Choroid plexus epithelial cell (primary cell): ENCODE data around the gene TGFBR3.

ENCODE experiments used
- DNase-seq: peaks from one replicate; pipeline ENCODE4 v3.0.0-alpha.2; 2010; ENCODE audit warnings: low read depth
- H3K4me3 ChIP-seq: 2 replicates; pipeline ENCODE4 v1.5.1; 2011; ENCODE audit warnings: low read depth, mild to moderate bottlenecking, control low read depth, low read length, moderate library complexity
- CTCF ChIP-seq: conservative IDR thresholded peaks from 2 replicates; pipeline ENCODE4 v1.5.1; 2011; ENCODE audit warnings: low read depth, mild to moderate bottlenecking, control low read depth, inconsistent platforms, low read length, moderate library complexity

The TGFBR3 gene

GRCh38 chr1:91749788-91750231 is 136.1 kb downstream of the TGFBR3 start:
- no peak overlapping the region for H3K4me3 ChIP-seq
- no peak for TF ChIP-seq CTCF
- DNase-seq, result no peak

GRCh38 chr1:91747666-91748065 is 138.3 kb downstream of the TGFBR3 start:
- no peak for TF ChIP-seq CTCF
- H3K4me3 ChIP-seq, result no peak overlapping the region
- DNase-seq, result no peak

DNA sequence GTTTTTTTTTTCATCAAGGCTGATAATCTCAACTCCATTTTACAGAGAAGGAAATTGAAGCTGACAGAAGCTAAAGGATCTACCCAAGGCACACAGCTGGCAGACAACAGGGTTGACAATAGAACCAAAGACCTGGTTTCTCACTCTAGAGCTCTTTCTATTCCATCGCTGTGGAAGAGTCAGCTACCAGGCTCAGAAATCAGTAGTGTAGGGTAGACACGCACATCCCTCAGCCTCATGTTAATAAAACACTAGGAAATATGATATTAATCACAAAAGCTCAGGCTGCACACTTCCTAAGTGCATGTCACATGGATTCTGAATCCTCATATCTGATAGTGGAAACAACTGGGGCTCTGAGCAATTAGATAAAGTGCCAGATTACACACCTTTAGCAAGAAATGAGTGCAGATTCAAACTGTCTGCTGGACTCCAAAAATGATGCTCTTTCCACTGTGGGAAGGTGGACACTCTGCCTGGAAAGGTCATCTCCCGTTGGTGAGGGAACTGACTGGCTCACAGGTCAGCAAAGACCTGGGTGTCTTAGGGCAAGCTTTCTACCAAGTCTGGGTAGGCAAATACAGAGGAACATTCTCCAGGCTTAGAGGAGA is 139.1 kb downstream of the TGFBR3 start:
- H3K4me3 ChIP-seq, result no peak overlapping the region
- DNase-seq, result no peak
- no peak for TF ChIP-seq CTCF

DNA sequence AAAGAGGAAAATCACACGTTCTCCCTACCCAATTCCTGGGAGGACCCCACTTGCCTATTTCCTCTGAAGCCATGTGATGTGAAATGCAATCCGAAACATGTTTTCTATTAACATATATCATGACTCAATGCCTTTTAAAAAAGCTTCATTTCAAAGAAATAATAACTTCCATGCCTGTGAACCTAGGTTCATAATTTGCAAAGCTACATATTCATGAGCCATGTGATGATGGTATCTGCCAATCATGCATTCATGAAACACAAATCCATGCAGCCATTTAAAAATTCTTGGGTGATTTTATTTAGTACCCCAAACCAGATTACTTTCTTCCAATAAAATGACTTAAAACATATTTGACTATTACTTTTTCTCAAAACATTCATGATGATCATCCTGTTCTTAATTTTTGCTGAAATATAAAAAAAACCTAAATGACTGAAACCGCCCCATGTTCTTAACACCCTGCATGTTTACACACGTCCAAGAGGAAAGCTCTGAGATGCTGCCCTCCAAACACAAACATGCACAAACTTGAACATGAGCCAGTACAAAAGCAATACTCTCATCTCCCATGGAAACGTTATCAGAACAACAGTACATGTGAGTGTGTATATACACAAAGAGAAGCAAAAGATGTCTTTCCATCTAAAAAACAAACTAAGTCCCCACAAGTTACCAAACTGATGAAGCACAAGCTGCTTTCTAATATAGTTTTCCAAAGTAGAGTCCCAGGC is 140.1 kb downstream of the TGFBR3 start:
- DNase-seq, result peak; percentile 29
- no peak for TF ChIP-seq CTCF
- no peak overlapping the region for H3K4me3 ChIP-seq

- peak; percentile 28 for TF ChIP-seq CTCF
- peak; percentile 55 for DNase-seq
- H3K4me3 ChIP-seq, result no peak overlapping the region
Measured at GRCh38 chr1:91744953-91745639, 140.9 kb downstream of the TGFBR3 start.

- DNase-seq, result peak; percentile 58
- H3K4me3 ChIP-seq, result no peak overlapping the region
- no peak for TF ChIP-seq CTCF
Measured at GRCh38 chr1:91742848-91743292, 143.1 kb downstream of the TGFBR3 start.
